Right lobe of liver (tissue), 4 donors: ENCODE data around the gene NDUFAF2.

ENCODE experiments used
- POLR2A ChIP-seq: fragments of 450-650 bp; IDR thresholded peaks from one replicate; pipeline ENCODE4 v1.6.1; 2017; ENCODE audit warnings: antibody characterized with exemption, mild to moderate bottlenecking
- TF ChIP-seq, protein P1 (sequence below), 4 donors: fragments of 200-600 bp in 3 of 4; fragments of 450-650 bp in 1 of 4; IDR thresholded peaks; one replicate each; pipeline versions ENCODE4 v1.5.1 to v1.8.0; 2016 to 2022; ENCODE audit warnings: antibody characterized with exemption in 4 of 4, mild to moderate bottlenecking in 2 of 4
- donor health status: DM: no; HTN: no; CAD: no.
- donor health status: DM: no; HTN: no; CAD: no.
- donor health status: DM: no; HTN: yes; CAD: no.

DNA sequence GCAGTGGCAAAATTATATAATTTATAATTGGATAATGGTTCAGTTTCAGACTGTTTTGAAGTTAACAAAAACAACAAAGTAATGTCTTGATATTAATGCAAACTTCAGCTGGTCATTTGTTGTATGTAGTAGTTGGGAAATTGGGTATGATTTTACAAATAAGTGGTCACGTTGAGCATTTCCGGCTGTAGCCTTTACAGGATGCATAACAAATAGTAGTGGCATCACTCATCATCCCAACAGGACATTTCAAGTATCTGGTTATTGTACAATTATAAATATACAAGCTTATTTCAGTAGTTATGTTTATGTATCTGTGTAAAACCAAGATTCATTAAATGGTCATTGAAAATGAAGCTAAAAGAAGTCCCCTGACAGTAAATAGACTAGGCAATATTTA lies 144.3 kb downstream of the NDUFAF2 start:
- TF ChIP-seq, protein P1, sequence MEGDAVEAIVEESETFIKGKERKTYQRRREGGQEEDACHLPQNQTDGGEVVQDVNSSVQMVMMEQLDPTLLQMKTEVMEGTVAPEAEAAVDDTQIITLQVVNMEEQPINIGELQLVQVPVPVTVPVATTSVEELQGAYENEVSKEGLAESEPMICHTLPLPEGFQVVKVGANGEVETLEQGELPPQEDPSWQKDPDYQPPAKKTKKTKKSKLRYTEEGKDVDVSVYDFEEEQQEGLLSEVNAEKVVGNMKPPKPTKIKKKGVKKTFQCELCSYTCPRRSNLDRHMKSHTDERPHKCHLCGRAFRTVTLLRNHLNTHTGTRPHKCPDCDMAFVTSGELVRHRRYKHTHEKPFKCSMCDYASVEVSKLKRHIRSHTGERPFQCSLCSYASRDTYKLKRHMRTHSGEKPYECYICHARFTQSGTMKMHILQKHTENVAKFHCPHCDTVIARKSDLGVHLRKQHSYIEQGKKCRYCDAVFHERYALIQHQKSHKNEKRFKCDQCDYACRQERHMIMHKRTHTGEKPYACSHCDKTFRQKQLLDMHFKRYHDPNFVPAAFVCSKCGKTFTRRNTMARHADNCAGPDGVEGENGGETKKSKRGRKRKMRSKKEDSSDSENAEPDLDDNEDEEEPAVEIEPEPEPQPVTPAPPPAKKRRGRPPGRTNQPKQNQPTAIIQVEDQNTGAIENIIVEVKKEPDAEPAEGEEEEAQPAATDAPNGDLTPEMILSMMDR (IDR thresholded peaks at IDR 0.05): no peak
- TF ChIP-seq POLR2A: no peak
